ENCODE results near the gene DBET. TPM values are rescaled to one million over a fixed set of nuclear protein-coding genes. Genes with fewer than 3 reads are reported as not detected.
A peak's percentile ranks its signal among the peaks of the same experiment; 100 is the strongest.
"Not testable (repeated sequence)": the region's sequence is repeated elsewhere in the genome, so short reads cannot be mapped to it uniquely, and the experiment has no call there.

The DBET gene
- not detected in 2 replicates for total RNA-seq

DNA sequence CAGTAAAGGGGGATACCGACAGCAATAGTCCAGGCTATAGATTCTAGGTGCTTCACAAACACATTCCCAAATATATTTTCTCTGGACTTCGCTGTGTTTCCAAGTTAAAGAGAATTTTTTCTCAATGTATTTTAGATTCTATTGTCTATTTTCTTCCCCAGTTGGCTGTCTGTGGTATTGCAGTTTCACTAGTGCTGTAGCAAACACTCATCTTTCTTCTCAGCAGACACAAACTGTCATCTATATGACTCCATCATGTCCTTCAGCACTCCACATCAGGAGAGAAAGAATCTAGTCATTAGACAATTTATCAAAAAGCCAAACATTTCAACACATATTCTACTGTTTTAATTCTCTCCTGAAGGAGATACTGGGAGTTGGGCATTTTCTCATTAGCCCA lies at the start of gene DBET:
Gene DBET (plus strand): TSS at position 161 of the 400 bp plus-strand sequence.
- H3K36me3 Mint-ChIP-seq (ENCODE audit: low read depth); DNase-seq (ENCODE audit: low spot score); H3K27ac Mint-ChIP-seq; intact Hi-C loops (cut with micrococcal nuclease); H3K9me3 Mint-ChIP-seq; H3K4me3 Mint-ChIP-seq; H3K4me1 Mint-ChIP-seq (ENCODE audit: low read depth); H3K27me3 Mint-ChIP-seq (ENCODE audit: insufficient read depth): not testable (repeated sequence)

DNA sequence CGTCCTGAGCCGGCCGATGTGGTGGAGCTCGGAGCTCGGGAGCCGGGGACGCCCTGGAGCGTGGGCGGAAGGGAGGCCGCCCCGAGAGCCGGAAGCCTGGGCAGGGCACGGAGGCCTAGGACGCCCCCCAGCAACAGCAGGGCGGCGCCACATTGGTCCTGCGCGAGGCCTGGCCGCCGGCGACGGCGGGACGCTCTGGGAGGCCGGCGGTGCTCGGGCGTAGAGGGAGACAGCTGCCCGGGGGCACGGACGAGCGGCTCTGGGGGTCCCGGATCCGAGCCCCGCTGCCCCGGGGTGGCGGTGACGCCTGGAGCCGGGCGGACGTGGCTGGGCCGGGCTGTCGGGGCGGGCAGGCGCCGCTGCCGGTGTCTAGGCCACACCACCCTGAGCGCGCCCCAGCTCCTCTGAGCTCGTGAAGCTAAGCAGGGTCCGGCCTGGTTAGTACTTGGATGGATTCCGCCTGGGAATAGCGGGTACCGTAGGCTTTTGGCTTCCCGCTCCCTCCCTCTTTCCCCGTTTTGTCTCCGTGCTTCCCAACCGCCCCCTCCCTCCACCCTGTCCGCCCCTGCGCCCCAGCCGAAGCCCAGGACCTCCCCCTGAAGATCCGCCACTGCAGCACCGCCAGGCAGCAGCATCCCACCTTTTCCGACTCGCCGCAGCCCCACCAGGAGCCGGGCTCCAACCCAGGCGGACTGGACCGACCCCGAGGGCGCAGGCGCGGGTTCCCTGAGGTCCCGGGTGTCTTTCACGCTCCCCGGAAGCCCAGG lies 49.3 kb upstream of the DBET start:
- Mint-ChIP-seq H3K4me3 (no peak overlapping the region), H3K27ac (no peak overlapping the region), H3K27me3 (ENCODE audit: insufficient read depth) (peaks cover 66% of the 10 kb centered on the region), H3K9me3 (peaks cover 7% of the 10 kb centered on the region), H3K36me3 (ENCODE audit: low read depth) (peaks cover 5% of the 10 kb centered on the region), H3K4me1 (ENCODE audit: low read depth) (peaks cover 6% of the 10 kb centered on the region)
- DNase-seq (ENCODE audit: low spot score), result no peak
- intact Hi-C loops (cut with micrococcal nuclease), result no loop called here

GRCh38 chr4:190015538-190016368 lies 48.5 kb upstream of the DBET start:
- Mint-ChIP-seq H3K36me3 (ENCODE audit: low read depth) (peaks cover 5% of the 10 kb centered on the region), H3K9me3 (peaks cover 7% of the 10 kb centered on the region), H3K27me3 (ENCODE audit: insufficient read depth) (peaks cover 74% of the 10 kb centered on the region), H3K4me3 (no peak overlapping the region), H3K27ac (peak overlapping the region; percentile 35), H3K4me1 (ENCODE audit: low read depth) (peaks cover 11% of the 10 kb centered on the region)
- intact Hi-C loops (cut with micrococcal nuclease), result no loop called here
- DNase-seq (ENCODE audit: low spot score), result no peak

DNA sequence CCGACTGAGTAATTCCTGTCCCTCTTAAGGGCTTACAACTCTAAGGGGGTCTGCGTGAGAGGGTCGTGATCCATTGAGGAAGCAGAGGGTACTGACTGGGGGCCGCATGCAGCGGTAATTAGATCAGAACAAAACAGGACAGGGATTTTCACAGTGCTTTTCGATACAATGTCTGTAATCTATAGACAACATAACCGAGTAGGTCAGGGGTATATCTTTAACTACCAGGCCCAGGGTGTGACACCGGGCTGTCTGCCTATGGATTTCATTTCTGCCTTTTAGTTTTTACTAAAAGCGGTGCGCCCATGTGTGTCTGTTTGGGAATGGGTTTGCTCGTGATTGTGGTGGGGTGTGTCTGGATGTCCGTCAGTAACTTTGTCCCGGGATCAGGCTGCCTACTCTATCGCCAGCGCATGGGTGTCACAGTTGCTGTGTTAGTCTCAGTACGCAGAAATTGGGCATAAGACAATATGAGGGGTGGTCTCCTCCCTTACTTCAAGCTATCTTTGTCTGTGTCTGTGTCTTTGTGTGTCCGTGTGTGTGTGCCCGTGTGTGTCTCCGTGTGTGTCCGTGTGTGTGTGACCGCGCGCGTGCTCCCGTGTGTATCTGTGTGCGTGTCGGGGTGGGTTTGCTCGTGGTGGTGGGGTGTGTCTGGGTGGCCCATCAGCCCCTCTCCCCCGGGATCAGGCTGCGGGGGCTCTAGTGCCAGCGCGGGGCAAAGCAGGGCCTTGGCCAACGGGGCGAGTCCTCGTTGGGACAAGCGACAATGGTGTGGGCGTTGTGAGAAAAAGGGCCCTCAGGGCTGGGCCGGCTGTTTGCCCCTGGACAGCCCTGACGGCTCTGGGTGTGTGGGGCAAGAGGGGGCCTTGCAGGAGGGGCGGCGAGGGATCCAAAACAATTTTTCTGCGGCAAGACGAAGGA lies 47.7 kb upstream of the DBET start:
- peaks cover 7% of the 10 kb centered on the region for H3K9me3 Mint-ChIP-seq
- peak overlapping the region; percentile 50 for H3K27ac Mint-ChIP-seq
- no peak overlapping the region for H3K4me3 Mint-ChIP-seq
- no peak for DNase-seq (ENCODE audit: low spot score)
- H3K36me3 Mint-ChIP-seq (ENCODE audit: low read depth), result peaks cover 5% of the 10 kb centered on the region
- peaks cover 80% of the 10 kb centered on the region for H3K27me3 Mint-ChIP-seq (ENCODE audit: insufficient read depth)
- intact Hi-C loops (cut with micrococcal nuclease), result no loop called here
- peaks cover 16% of the 10 kb centered on the region for H3K4me1 Mint-ChIP-seq (ENCODE audit: low read depth)

DNA sequence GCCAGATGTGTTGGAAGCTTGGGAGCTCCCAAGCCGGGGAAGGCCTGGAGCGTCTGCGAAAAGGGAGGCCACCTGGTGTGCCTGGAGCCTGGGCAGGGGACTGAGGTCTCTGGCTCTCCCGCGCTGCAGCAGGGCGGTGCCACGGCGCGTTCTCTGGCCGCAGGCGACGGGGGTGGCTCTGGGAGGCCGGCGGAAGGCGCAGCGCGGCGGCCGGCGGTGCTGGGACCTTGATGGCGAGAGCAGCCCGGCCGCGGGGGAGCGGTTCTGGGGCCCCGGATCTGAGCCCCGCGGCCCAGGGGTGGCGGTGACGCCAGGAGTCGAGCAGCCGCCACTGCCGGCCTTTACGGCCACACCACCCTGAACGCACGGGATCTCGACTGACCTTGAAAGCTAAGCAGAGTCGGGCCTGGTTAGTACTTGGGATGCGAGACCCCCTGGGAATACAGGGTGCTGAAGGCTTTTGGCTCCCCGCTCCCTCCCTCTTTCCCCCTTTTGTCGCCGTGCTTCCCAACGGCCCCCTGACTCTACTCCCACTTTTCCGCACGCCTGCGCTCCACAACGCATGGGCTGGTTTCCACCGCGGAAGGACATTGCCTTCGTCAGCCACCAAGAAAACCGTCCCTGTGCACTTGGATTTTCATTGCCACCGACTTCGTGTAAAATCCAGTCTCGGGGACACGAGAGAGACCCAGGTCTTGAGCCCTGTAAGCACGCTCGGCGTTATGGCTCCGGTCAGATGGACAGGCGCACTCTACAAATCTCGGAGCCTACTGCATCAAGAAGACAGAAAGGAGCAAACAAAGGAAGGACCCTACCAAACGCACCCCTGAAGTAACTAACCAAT lies 46.7 kb upstream of the DBET start:
- intact Hi-C loops (cut with micrococcal nuclease), result no loop called here
- peaks cover 77% of the 10 kb centered on the region for H3K27me3 Mint-ChIP-seq (ENCODE audit: insufficient read depth)
- peaks cover 7% of the 10 kb centered on the region for H3K9me3 Mint-ChIP-seq
- no peak for DNase-seq (ENCODE audit: low spot score)
- peaks cover 5% of the 10 kb centered on the region for H3K36me3 Mint-ChIP-seq (ENCODE audit: low read depth)
- H3K27ac Mint-ChIP-seq, result peak overlapping the region; percentile 53
- H3K4me1 Mint-ChIP-seq (ENCODE audit: low read depth), result peaks cover 16% of the 10 kb centered on the region
- no peak overlapping the region for H3K4me3 Mint-ChIP-seq

DNA sequence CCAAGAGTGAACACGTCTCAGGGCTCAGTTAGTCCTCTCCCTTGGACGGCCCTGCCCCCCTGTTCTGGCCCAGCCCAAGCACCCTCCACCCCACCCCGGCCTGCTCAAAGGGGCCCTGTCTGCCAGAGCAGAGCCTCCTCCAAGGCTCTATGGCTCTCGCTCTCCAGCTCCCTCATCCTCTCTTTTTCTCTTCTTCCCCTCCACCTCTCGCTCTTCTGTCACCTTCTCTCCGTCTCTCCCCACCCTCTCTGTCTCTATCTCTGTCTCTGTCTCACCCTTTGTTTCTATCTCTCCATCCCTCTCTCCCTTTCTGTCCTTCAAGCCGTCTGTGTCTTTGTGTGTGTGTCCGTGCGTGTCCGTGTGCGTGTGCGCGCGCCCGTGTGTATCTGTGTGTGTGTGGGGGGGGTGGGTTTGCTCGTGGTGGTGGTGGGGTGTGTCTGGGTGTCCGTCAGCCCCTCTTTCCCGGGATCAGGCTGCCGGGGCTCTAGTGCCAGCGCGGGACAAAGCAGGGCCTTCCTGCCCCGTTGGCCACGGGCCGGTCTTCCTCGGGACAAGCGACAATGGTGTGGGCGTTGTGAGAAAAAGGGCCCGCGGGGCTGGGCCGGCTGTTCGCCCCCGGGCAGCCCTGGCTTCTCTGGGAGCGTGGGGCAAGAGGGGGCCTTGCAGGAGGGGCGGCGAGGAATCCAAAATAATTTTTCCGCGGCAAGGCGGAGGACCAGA lies 45.9 kb upstream of the DBET start:
- peaks cover 71% of the 10 kb centered on the region for H3K27me3 Mint-ChIP-seq (ENCODE audit: insufficient read depth)
- intact Hi-C loops (cut with micrococcal nuclease), result no loop called here
- H3K9me3 Mint-ChIP-seq, result peaks cover 7% of the 10 kb centered on the region
- peaks cover 5% of the 10 kb centered on the region for H3K36me3 Mint-ChIP-seq (ENCODE audit: low read depth)
- no peak for DNase-seq (ENCODE audit: low spot score)
- H3K27ac Mint-ChIP-seq, result peak overlapping the region; percentile 53
- H3K4me3 Mint-ChIP-seq, result peak overlapping the region; percentile 35
- peaks cover 16% of the 10 kb centered on the region for H3K4me1 Mint-ChIP-seq (ENCODE audit: low read depth)

DNA sequence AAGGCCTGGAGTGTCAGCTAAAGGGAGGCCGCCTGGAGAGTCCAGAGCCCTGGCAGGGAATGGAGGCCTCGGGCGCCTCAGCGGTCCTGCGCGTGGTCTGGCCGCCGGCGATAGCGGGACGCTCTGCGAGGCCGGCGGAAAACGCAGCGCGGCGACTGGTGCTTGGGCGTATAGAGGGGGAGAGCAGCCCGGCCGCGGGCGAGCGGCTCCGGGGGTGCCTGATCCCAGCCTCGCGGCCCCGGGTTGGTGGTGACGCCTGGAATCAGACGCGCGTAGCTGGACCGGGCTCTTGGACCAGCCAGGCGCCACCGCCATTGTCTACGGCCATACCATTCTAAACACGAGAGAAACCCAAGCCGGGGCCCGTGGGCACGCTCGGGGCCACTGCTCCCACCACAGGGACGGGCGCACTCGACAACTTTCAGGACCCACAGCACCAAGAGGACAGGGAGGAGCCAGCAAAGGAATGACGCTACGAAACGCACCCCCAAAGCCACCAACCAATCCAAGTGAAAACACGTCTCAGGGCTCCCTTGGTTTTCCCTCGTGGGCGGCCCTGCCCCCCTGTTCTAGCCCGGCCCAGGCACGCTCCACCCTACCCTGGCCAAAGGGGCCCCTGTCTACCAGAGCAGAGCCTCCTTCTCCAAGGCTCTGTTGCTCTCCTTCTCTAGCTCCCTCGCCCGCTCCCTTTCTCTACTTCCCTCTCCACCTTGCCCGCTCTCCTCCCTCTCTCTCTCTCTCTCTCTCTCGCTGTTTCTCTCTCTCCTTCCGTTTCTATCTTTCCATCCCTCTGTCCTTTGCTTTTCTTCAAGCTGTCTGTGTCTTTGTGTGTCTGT lies 45.1 kb upstream of the DBET start:
- H3K27ac Mint-ChIP-seq, result peak overlapping the region; percentile 59
- intact Hi-C loops (cut with micrococcal nuclease), result no loop called here

GRCh38 chr4:190019859-190020463 lies 44.3 kb upstream of the DBET start:
- not testable (repeated sequence) for DNase-seq (ENCODE audit: low spot score)

More for the DNA sequence above, 45.1 kb upstream of the DBET start:
- Mint-ChIP-seq H3K9me3 (peaks cover 3% of the 10 kb centered on the region), H3K36me3 (ENCODE audit: low read depth) (peaks cover 5% of the 10 kb centered on the region), H3K4me1 (ENCODE audit: low read depth) (peaks cover 16% of the 10 kb centered on the region), H3K4me3 (no peak overlapping the region), H3K27me3 (ENCODE audit: insufficient read depth) (peaks cover 64% of the 10 kb centered on the region)
- DNase-seq (ENCODE audit: low spot score), result no peak

DNA sequence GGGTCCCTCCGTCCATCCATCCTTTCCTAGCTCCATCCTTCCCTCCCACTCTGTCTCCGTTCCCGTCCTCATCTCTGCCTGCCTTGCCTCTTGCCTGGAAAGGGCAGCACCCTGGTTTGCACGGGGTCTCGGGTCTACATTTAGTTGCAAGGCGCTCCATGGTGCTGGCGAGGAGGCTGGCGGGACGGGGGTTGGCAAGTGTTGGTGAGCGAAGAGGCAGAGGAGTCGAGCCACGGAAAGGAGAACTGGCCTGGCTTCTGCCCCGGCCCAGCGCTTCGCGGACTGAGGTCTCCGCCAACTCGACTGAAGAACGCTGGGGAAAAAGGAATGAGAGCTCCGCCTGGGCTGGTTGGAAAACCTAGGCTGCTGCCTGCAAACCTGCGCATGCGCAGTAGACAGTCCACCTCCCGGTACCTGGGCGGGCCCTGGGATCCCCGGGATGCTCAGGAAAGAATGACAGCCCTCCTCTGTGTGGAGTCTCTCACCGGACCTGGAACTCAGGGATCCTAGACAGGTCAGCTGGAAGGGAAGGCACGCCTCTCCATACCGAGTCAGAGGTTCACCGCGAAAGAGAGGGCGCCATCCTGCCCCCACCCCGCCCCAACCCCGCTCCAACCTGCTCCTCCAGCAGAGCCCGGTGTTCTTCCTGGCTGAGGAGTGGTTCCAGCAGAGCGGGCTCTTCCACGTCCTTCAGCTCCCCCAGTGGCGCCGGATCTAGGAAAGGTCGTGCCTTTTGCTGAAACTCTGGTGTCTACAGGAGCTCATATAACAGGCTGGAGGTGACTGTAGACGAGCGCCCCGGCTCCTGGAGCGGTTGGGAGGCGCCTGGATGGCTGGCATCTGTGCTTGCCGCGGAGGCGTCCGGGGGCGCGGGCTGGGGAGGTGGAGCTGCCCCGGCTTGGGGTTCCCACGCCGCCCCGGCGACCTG lies 43.2 kb upstream of the DBET start:
- no peak for DNase-seq (ENCODE audit: low spot score)
- Mint-ChIP-seq H3K27me3 (ENCODE audit: insufficient read depth) (peaks cover 50% of the 10 kb centered on the region), H3K27ac (peak overlapping the region; percentile 74)

More at GRCh38 chr4:190019859-190020463, 44.3 kb upstream of the DBET start:
- intact Hi-C loops (cut with micrococcal nuclease); H3K9me3 Mint-ChIP-seq; H3K4me3 Mint-ChIP-seq; H3K36me3 Mint-ChIP-seq (ENCODE audit: low read depth): not testable (repeated sequence)
- H3K27ac Mint-ChIP-seq, result peak overlapping the region; percentile 59
- H3K27me3 Mint-ChIP-seq (ENCODE audit: insufficient read depth), result peaks cover 61% of the 10 kb centered on the region
- peaks cover 16% of the 10 kb centered on the region for H3K4me1 Mint-ChIP-seq (ENCODE audit: low read depth)

DNA sequence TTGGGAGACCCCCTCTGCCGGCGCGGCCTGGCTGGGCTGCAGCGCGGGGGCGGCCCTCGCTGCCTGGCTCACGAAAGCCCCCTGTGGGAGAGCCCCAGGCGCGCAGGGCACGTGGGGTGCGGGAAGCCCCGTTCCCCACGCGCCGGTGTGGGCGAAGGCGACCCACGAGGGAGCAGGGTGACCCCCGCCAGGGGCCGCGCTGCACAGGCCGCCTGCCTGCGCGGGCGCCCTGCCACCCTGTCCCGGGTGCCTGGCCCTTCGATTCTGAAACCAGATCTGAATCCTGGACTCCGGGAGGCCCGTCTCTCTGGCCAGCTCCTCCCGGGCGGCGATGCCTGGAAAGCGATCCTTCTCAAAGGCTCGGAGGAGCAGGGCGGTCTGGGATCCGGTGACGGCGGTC lies 42.3 kb upstream of the DBET start:
- H3K9me3 Mint-ChIP-seq; H3K36me3 Mint-ChIP-seq (ENCODE audit: low read depth); intact Hi-C loops (cut with micrococcal nuclease); H3K27ac Mint-ChIP-seq; H3K4me3 Mint-ChIP-seq; DNase-seq (ENCODE audit: low spot score): not testable (repeated sequence)
- Mint-ChIP-seq H3K4me1 (ENCODE audit: low read depth) (peaks cover 16% of the 10 kb centered on the region), H3K27me3 (ENCODE audit: insufficient read depth) (peaks cover 41% of the 10 kb centered on the region)

More for the DNA sequence above, 43.2 kb upstream of the DBET start:
- peaks cover 3% of the 10 kb centered on the region for H3K9me3 Mint-ChIP-seq
- H3K4me1 Mint-ChIP-seq (ENCODE audit: low read depth), result peaks cover 16% of the 10 kb centered on the region
- H3K4me3 Mint-ChIP-seq, result peak overlapping the region; percentile 72
- intact Hi-C loops (cut with micrococcal nuclease), result no loop called here
- peaks cover 5% of the 10 kb centered on the region for H3K36me3 Mint-ChIP-seq (ENCODE audit: low read depth)
